ENCODE measurements around the gene PLXNA3.

PLXNA3 gene

DNA sequence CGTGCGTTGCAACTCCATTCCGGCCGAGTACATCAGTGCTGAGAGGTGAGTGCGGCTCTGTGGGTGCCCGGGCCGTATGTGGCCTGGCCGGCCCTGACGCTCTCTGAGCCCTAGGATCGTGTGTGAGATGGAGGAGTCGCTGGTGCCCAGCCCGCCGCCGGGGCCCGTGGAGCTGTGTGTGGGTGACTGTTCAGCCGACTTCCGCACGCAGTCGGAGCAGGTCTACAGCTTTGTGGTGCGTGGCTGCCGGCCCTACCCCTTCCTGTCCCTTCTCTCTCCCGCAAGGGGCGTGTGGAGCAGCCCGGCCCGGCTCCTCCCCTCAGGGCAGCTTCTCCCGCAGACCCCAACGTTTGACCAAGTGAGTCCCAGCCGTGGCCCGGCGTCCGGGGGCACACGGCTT is 8.0 kb downstream of the PLXNA3 start:
- no peak overlapping the region for H3K27ac ChIP-seq
- H3K4me1 ChIP-seq (ENCODE audit: control insufficient read depth in 1 of 2, insufficient read depth in 1 of 2, low read depth in 1 of 2, low read length in 1 of 2) = no peaks in the 10 kb centered on the region
- H3K27me3 ChIP-seq = no peaks in the 10 kb centered on the region
- TF ChIP-seq, protein P1, sequence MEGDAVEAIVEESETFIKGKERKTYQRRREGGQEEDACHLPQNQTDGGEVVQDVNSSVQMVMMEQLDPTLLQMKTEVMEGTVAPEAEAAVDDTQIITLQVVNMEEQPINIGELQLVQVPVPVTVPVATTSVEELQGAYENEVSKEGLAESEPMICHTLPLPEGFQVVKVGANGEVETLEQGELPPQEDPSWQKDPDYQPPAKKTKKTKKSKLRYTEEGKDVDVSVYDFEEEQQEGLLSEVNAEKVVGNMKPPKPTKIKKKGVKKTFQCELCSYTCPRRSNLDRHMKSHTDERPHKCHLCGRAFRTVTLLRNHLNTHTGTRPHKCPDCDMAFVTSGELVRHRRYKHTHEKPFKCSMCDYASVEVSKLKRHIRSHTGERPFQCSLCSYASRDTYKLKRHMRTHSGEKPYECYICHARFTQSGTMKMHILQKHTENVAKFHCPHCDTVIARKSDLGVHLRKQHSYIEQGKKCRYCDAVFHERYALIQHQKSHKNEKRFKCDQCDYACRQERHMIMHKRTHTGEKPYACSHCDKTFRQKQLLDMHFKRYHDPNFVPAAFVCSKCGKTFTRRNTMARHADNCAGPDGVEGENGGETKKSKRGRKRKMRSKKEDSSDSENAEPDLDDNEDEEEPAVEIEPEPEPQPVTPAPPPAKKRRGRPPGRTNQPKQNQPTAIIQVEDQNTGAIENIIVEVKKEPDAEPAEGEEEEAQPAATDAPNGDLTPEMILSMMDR (IDR thresholded peaks at IDR 0.05) = no peak
- H3K4me3 ChIP-seq (ENCODE audit: low read depth in 1 of 2, low read length in 1 of 2) = no peak overlapping the region
- no peaks in the 10 kb centered on the region for H3K36me3 ChIP-seq
- H3K9me3 ChIP-seq = no peaks in the 10 kb centered on the region

DNA sequence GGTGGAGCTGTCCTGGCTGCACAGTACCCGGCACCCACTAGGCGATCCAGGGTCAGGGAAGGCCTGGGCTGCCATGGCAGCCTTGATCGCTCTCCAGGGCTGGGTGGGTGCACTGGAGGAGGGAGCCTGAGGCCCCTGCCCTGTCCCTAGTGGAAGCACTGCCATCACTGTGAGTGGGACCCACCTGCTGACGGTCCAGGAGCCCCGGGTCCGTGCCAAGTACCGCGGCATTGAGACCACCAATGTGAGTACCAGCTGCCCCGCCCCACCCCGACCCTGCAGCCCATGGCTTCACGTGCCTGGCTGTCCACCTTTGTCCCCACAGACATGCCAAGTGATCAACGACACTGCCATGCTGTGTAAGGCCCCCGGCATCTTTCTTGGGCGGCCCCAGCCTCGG is 8.8 kb downstream of the PLXNA3 start:
- H3K4me3 ChIP-seq (ENCODE audit: low read depth in 1 of 2, low read length in 1 of 2) = no peak overlapping the region
- H3K27ac ChIP-seq = no peak overlapping the region
- TF ChIP-seq, protein P1 (IDR thresholded peaks at IDR 0.05) = no peak
- no peaks in the 10 kb centered on the region for H3K9me3 ChIP-seq
- no peaks in the 10 kb centered on the region for H3K4me1 ChIP-seq (ENCODE audit: control insufficient read depth in 1 of 2, insufficient read depth in 1 of 2, low read depth in 1 of 2, low read length in 1 of 2)
- no peaks in the 10 kb centered on the region for H3K36me3 ChIP-seq
- no peaks in the 10 kb centered on the region for H3K27me3 ChIP-seq

DNA sequence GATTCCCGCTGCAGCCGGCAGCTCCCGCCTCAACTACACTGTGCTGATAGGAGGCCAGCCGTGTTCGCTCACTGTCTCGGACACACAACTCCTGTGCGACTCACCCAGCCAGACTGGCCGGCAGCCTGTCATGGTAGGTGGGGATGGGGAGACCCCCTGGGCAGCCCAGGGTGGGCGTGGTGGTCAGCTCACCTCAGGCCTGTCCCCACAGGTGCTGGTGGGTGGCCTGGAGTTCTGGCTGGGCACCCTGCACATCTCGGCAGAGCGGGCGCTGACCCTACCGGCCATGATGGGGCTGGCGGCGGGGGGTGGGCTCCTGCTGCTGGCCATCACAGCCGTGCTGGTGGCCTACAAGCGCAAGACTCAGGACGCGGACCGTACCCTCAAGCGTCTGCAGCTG is 9.5 kb downstream of the PLXNA3 start:
- H3K36me3 ChIP-seq = no peaks in the 10 kb centered on the region
- TF ChIP-seq, protein P1 (IDR thresholded peaks at IDR 0.05) = no peak
- no peaks in the 10 kb centered on the region for H3K9me3 ChIP-seq
- no peaks in the 10 kb centered on the region for H3K27me3 ChIP-seq
- H3K27ac ChIP-seq = no peak overlapping the region
- no peak overlapping the region for H3K4me3 ChIP-seq (ENCODE audit: low read depth in 1 of 2, low read length in 1 of 2)
- H3K4me1 ChIP-seq (ENCODE audit: control insufficient read depth in 1 of 2, insufficient read depth in 1 of 2, low read depth in 1 of 2, low read length in 1 of 2) = no peaks in the 10 kb centered on the region

DNA sequence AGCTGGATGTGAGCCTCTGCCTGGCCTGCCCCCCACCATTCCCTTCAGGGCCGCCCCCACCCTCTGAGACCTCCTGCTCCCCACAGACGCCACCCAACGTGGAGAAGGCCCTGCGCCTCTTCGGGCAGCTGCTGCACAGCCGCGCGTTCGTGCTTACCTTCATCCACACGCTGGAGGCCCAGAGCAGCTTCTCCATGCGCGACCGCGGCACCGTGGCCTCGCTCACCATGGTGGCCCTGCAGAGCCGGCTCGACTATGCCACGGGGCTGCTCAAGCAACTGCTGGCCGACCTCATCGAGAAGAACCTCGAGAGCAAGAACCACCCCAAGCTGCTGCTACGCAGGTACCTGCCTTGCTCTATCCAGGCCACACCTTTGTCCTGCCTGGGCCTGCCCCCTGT is 10.1 kb downstream of the PLXNA3 start:
- no peaks in the 10 kb centered on the region for H3K9me3 ChIP-seq
- H3K27ac ChIP-seq = no peak overlapping the region
- H3K27me3 ChIP-seq = no peaks in the 10 kb centered on the region
- H3K4me3 ChIP-seq (ENCODE audit: low read depth in 1 of 2, low read length in 1 of 2) = no peak overlapping the region
- TF ChIP-seq, protein P1 (IDR thresholded peaks at IDR 0.05) = no peak
- H3K36me3 ChIP-seq = no peaks in the 10 kb centered on the region
- no peaks in the 10 kb centered on the region for H3K4me1 ChIP-seq (ENCODE audit: control insufficient read depth in 1 of 2, insufficient read depth in 1 of 2, low read depth in 1 of 2, low read length in 1 of 2)

DNA sequence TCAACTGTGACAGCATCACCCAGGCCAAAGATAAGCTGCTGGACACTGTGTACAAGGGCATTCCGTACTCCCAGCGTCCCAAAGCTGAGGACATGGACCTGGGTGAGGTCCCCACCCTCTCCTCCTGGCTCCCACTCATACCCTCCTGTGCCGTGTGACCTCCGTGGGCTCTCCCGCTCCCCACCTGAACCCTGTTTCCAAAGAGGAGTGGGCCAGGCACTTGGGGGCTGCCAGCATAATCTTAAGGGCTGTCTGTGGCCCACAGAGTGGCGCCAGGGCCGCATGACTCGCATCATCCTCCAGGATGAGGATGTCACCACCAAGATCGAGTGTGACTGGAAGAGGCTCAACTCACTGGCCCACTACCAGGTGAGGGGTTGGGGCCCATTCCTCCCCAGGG is 11.0 kb downstream of the PLXNA3 start:
- no peaks in the 10 kb centered on the region for H3K4me1 ChIP-seq (ENCODE audit: control insufficient read depth in 1 of 2, insufficient read depth in 1 of 2, low read depth in 1 of 2, low read length in 1 of 2)
- no peaks in the 10 kb centered on the region for H3K36me3 ChIP-seq
- no peak overlapping the region for H3K4me3 ChIP-seq (ENCODE audit: low read depth in 1 of 2, low read length in 1 of 2)
- H3K27me3 ChIP-seq = no peaks in the 10 kb centered on the region
- H3K9me3 ChIP-seq = no peaks in the 10 kb centered on the region
- H3K27ac ChIP-seq = no peak overlapping the region
- TF ChIP-seq, protein P1 (IDR thresholded peaks at IDR 0.05) = no peak

DNA sequence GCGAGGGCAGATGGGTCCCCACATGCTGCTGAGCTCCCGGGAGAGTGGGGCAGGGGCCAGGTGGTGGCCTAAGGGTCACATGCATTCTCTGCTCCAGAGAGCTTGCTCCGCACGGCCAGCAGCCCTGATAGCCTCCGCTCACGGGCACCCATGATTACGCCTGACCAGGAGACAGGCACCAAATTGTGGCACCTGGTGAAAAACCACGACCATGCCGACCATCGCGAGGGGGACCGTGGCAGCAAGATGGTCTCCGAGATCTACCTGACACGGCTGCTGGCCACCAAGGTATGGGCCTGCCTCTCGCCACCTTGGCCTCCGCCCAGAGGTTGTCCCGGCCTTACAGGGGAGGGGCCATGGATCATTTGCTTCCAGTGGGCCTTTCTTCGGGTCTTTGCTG is 11.8 kb downstream of the PLXNA3 start:
- H3K9me3 ChIP-seq = no peaks in the 10 kb centered on the region
- no peak overlapping the region for H3K27ac ChIP-seq
- TF ChIP-seq, protein P1 (IDR thresholded peaks at IDR 0.05) = no peak
- no peak overlapping the region for H3K4me3 ChIP-seq (ENCODE audit: low read depth in 1 of 2, low read length in 1 of 2)
- H3K27me3 ChIP-seq = no peaks in the 10 kb centered on the region
- H3K36me3 ChIP-seq = no peaks in the 10 kb centered on the region
- no peaks in the 10 kb centered on the region for H3K4me1 ChIP-seq (ENCODE audit: control insufficient read depth in 1 of 2, insufficient read depth in 1 of 2, low read depth in 1 of 2, low read length in 1 of 2)

Measured in neutrophil (primary cell).